Measurements from ENCODE around the gene LEFTY2. TPM values are rescaled to one million over a fixed set of nuclear protein-coding genes. Genes with fewer than 3 reads are reported as not detected.

LEFTY2 gene
- total and polyA plus RNA-seq, 2 of the 4 experiments (the other 2 are of a cell fraction) = not detected

DNA sequence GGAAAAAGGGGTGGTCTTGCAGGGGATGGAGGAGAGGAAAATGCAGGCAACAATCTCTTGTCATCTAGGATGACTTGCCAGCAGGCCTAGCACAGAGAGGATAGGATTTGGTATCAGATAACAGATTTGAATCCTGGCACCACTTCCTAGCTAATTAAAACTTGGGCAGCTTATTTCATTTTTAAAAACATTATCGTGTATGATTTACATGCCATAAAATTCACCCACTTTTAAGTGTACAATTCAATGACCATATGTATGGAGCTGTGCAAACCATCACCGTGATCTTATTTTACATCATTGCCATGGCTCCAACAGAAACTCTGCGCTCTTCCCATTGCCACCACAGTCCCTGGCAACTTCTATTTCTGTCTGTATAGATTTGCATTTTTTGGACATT lies 23.9 kb downstream of the LEFTY2 start:
- Histone ChIP-seq H3K36me3 (ENCODE audit: control insufficient read depth, insufficient read depth, low read length) (peaks cover 29% of the 10 kb centered on the region), H4K5ac (ENCODE audit: low read depth, low read length) (no peak overlapping the region), H3K56ac (ENCODE audit: extremely low read depth, insufficient read depth, low read length) (no peak overlapping the region), H2AK9ac (replicated peaks; ENCODE audit: low read depth, low read length, poor library complexity) (no peak overlapping the region), H3K4me3 (ENCODE audit: insufficient read depth, low read depth, low read length) (no peak overlapping the region), H3K9ac (ENCODE audit: low read depth, low read length) (no peak overlapping the region), H4K91ac (ENCODE audit: insufficient read depth, low read depth, low read length) (no peak overlapping the region), H3K4me2 (ENCODE audit: low read depth, low read length) (no peak overlapping the region), H4K8ac (ENCODE audit: low read depth in 2 of 2, low read length in 2 of 2) (no peak overlapping the region), H3K14ac (replicated peaks; ENCODE audit: low read depth, low read length) (no peak overlapping the region), H3K9me1 (ENCODE audit: insufficient read depth, low read length) (peaks cover 9% of the 10 kb centered on the region), H3K27ac (ENCODE audit: insufficient read depth, low read length) (no peak overlapping the region), H3K27me3 (ENCODE audit: control insufficient read depth, insufficient read depth, low read length) (no peaks in the 10 kb centered on the region), H2BK15ac (ENCODE audit: low read depth, low read length) (no peak overlapping the region), H2BK5ac (ENCODE audit: low read depth, low read length, poor library complexity, severe bottlenecking) (no peak overlapping the region), H3K79me1 (ENCODE audit: low read depth in 1 of 2, low read length in 2 of 2) (peaks cover 3 to 28% of the 10 kb centered on the region in 2 experiments), H2AK5ac (ENCODE audit: low read depth, low read length) (no peak overlapping the region), H3K23ac (ENCODE audit: low read depth, low read length) (no peak overlapping the region), H2AFZ (replicated peaks; ENCODE audit: low read length, poor library complexity) (no peak overlapping the region), H3K18ac (ENCODE audit: low read depth, low read length) (no peak overlapping the region), H2BK120ac (ENCODE audit: low read depth, low read length) (no peak overlapping the region), H4K20me1 (ENCODE audit: insufficient read depth, low read length) (peaks cover 6% of the 10 kb centered on the region), H2BK20ac (ENCODE audit: low read depth, low read length) (no peak overlapping the region), H3K4ac (ENCODE audit: low read depth, low read length) (no peak overlapping the region), H3K9me3 (ENCODE audit: control insufficient read depth, insufficient read depth, low read length) (no peaks in the 10 kb centered on the region), H3K4me1 (ENCODE audit: control insufficient read depth, insufficient read depth, low read length) (peaks cover 5% of the 10 kb centered on the region; the same call in 1 of the 2 replicates)
- dilution Hi-C loops (cut with HindIII; ENCODE audit: low sequenced_read_pairs, unreplicated experiment) (no loop called here), intact Hi-C loops (cut with micrococcal nuclease) (no loop called here), in situ Hi-C loops (cut with MboI; ENCODE audit: low sequenced_read_pairs) (no loop called here)
- DNase-seq (no peak), ATAC-seq (ENCODE audit: low read depth) (no peak)
- BruUV-seq (replicated peaks) = no TSS peak
- no CpG with 5 or more reads among the region's 3 CpGs for WGBS, 2 experiments (ENCODE audit: extremely low coverage in 2 of 2, insufficient read length in 1 of 2)
- TF ChIP-seq, protein P1, sequence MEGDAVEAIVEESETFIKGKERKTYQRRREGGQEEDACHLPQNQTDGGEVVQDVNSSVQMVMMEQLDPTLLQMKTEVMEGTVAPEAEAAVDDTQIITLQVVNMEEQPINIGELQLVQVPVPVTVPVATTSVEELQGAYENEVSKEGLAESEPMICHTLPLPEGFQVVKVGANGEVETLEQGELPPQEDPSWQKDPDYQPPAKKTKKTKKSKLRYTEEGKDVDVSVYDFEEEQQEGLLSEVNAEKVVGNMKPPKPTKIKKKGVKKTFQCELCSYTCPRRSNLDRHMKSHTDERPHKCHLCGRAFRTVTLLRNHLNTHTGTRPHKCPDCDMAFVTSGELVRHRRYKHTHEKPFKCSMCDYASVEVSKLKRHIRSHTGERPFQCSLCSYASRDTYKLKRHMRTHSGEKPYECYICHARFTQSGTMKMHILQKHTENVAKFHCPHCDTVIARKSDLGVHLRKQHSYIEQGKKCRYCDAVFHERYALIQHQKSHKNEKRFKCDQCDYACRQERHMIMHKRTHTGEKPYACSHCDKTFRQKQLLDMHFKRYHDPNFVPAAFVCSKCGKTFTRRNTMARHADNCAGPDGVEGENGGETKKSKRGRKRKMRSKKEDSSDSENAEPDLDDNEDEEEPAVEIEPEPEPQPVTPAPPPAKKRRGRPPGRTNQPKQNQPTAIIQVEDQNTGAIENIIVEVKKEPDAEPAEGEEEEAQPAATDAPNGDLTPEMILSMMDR (conservative IDR thresholded peaks at IDR 0.05; ENCODE audit: low read depth, low read length) = no peak
- TF ChIP-seq CEBPB (IDR thresholded peaks at IDR 0.05; ENCODE audit: low read depth, low read length) (no peak), MAFK (IDR thresholded peaks at IDR 0.05; ENCODE audit: low read depth, low read length) (no peak)
- TF ChIP-seq, protein P2, sequence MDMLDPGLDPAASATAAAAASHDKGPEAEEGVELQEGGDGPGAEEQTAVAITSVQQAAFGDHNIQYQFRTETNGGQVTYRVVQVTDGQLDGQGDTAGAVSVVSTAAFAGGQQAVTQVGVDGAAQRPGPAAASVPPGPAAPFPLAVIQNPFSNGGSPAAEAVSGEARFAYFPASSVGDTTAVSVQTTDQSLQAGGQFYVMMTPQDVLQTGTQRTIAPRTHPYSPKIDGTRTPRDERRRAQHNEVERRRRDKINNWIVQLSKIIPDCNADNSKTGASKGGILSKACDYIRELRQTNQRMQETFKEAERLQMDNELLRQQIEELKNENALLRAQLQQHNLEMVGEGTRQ (IDR thresholded peaks at IDR 0.05; ENCODE audit: low read depth, low read length) = no peak
- CTCF ChIA-PET = interaction anchor here (1.0 kb wide), 1 partner anchor 16 kb away, joined by 3 read pairs; no protein-coding TSS in a partner anchor
- POLR2A ChIA-PET (ENCODE audit: unreplicated experiment) = no interaction called here
